HG03139 (cell line): ENCODE results near the gene XKR8.
"Not testable (repeated sequence)": the region's sequence is repeated elsewhere in the genome, so short reads cannot be mapped to it uniquely, and the experiment has no call there.

ENCODE experiments used
- ATAC-seq: cut with Tn5 transposase; IDR thresholded peaks from one replicate; pipeline ENCODE4 v1.9.1; 2021; ENCODE audit not compliant: unreplicated experiment

The XKR8 gene

GRCh38 chr1:27980216-27980845 lies 20.6 kb downstream of the XKR8 start:
- ATAC-seq = no peak

GRCh38 chr1:27981145-27981544 lies 21.4 kb downstream of the XKR8 start:
- ATAC-seq = no peak

- ATAC-seq = no peak
Observed at GRCh38 chr1:27990920-27991537, 31.3 kb downstream of the XKR8 start.

GRCh38 chr1:27992276-27992675 lies 32.5 kb downstream of the XKR8 start:
- ATAC-seq = no peak

GRCh38 chr1:27993241-27993640 lies 33.5 kb downstream of the XKR8 start:
- no peak for ATAC-seq

- ATAC-seq = no peak
Observed at GRCh38 chr1:27994060-27994459, 34.3 kb downstream of the XKR8 start.

- not testable (repeated sequence) for ATAC-seq
Observed at GRCh38 chr1:27994526-27994925, 34.8 kb downstream of the XKR8 start.

GRCh38 chr1:27999055-27999454 lies 39.3 kb downstream of the XKR8 start:
- no peak for ATAC-seq

- no peak for ATAC-seq
Observed at GRCh38 chr1:28002600-28002999, 42.8 kb downstream of the XKR8 start.

GRCh38 chr1:28003117-28003516 lies 43.3 kb downstream of the XKR8 start:
- ATAC-seq = not testable (repeated sequence)

GRCh38 chr1:28010969-28011368 lies 51.2 kb downstream of the XKR8 start:
- ATAC-seq = no peak
